ENCODE data around the gene DIABLO. TPM values are rescaled to one million over a fixed set of nuclear protein-coding genes. Genes with fewer than 3 reads are reported as not detected.
A peak's percentile ranks its signal among the peaks of the same experiment; 100 is the strongest.

Gene DIABLO
- total RNA-seq, 1 donor from 2014 or later: 87.6 TPM

DNA sequence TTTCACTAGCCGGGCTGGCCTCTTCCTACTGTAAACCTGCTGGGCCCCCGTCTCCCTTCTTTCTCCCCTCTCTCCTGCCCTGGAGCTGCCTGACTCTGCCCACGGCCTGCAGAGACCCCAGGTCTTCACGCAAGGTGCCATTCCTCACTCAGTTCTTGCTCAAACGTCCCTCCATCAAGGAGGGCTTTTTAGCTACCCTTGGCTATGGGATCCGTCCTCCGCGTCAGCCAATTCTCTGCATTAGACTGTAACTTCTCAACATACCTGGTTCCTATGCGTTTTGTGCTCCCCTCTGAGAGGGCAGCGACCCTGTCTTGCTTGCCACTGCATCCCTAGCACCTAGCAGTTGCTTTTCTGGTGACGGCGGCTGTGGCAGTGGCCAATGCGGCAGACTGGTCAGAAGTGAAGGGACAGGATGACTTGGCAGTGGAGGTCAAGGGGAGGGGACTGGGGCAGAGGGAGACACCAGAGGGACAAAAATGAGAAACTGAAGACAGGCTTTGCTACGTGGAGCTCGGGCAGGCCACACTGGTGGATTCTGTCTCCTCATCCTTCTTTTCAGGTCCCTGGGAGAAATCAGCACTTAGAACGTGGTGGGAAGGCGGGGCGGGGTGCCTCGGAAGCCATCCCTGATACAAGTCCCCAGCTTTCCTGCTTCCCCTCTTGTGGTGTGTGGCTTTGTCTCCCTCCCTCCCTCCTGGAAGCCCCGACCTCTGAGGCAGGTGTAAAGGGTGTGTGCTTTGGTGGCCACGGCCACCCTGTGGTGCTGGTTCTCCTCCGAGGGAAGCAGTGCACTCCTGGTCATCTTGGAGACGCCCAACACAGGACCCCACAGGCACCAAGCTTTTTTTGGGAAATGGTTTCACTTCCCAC lies 20.6 kb downstream of the DIABLO start:
- H3K4me2 ChIP-seq (ENCODE audit: low read length): no peak overlapping the region

DNA sequence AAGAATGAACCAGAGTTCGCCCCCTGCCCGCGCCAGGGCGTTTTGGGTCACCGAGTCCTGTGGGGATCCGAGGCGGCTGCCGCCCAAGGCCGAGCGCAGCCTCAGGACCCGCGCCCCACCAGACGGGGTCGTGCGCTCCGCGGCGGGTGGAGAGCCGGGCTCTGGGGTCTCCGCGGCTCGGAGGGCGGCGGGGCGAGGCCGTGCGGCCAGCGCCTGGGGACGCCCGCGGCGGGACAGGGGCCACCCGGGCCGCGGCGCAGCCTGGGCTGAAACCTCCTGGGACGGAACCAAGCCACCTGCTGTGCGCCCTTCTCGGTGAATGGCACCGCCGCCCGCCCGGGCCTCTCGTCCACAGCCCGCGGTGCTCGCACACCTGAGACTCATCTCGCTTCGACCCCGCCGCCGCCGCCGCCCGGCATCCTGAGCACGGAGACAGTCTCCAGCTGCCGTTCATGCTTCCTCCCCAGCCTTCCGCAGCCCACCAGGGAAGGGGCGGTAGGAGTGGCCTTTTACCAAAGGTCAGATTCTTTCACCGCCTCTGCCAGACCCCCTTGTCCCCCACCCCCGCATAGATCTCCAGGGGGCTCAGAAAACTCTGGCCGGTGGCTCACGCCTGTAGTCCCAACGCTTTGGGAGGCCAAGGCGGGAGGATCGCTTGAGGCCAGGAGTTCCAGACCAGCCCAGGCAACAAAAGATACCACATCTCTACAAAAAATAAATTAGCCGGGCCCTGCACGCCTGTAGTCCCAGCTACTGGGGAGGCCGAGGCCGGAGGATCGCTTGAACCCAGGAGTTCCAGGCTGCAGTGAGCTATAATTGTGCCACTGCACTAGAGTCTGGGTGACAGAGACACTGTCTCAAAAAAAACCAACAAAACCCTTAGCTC lies 21.4 kb downstream of the DIABLO start:
- peaks cover 4% of the 10 kb centered on the region for H3K9me3 Mint-ChIP-seq (ENCODE audit: unreplicated experiment)
- Histone ChIP-seq H2AFZ (ENCODE audit: low read depth, low read length) (peak overlapping the region; percentile 75), H3K36me3 (ENCODE audit: insufficient read depth, low read length) (peaks cover 15% of the 10 kb centered on the region), H3K27me3 (ENCODE audit: insufficient read depth, low read length) (peaks cover 22% of the 10 kb centered on the region), H4K20me1 (ENCODE audit: insufficient read depth, low read length) (peaks cover 37% of the 10 kb centered on the region), H3K9me3 (ENCODE audit: insufficient read depth, low read depth, low read length) (no peaks in the 10 kb centered on the region), H3K27ac (ENCODE audit: low read depth, low read length) (no peak overlapping the region), H3K79me2 (ENCODE audit: insufficient read depth, low read length) (no peaks in the 10 kb centered on the region), H3K4me2 (ENCODE audit: low read length) (peak overlapping the region; percentile 95), H3K9ac (ENCODE audit: low read length) (no peak overlapping the region), H3K4me3 (ENCODE audit: insufficient read depth, low read depth, low read length) (peak overlapping the region; percentile 42), H3K4me1 (ENCODE audit: insufficient read depth, low read length) (peaks cover 6% of the 10 kb centered on the region)
- H3K27me3 Mint-ChIP-seq (ENCODE audit: low read depth, unreplicated experiment): peaks cover 23% of the 10 kb centered on the region
- TF ChIP-seq, protein P1, sequence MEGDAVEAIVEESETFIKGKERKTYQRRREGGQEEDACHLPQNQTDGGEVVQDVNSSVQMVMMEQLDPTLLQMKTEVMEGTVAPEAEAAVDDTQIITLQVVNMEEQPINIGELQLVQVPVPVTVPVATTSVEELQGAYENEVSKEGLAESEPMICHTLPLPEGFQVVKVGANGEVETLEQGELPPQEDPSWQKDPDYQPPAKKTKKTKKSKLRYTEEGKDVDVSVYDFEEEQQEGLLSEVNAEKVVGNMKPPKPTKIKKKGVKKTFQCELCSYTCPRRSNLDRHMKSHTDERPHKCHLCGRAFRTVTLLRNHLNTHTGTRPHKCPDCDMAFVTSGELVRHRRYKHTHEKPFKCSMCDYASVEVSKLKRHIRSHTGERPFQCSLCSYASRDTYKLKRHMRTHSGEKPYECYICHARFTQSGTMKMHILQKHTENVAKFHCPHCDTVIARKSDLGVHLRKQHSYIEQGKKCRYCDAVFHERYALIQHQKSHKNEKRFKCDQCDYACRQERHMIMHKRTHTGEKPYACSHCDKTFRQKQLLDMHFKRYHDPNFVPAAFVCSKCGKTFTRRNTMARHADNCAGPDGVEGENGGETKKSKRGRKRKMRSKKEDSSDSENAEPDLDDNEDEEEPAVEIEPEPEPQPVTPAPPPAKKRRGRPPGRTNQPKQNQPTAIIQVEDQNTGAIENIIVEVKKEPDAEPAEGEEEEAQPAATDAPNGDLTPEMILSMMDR (IDR thresholded peaks at IDR 0.05; ENCODE audit: insufficient read depth, low read depth, low read length): no peak
- peak; percentile 99 for TF ChIP-seq EZH2 (IDR thresholded peaks at IDR 0.05; ENCODE audit: insufficient read depth, low read length)
- H3K4me3 Mint-ChIP-seq (ENCODE audit: unreplicated experiment): peak overlapping the region; percentile 78
- H3K36me3 Mint-ChIP-seq (ENCODE audit: low read depth, unreplicated experiment): peaks cover 8% of the 10 kb centered on the region
- DNase-seq (ENCODE audit: low read depth) (no peak), FAIRE-seq (no peak)
- peak overlapping the region; percentile 53 for H3K27ac Mint-ChIP-seq (ENCODE audit: unreplicated experiment)
- H3K4me1 Mint-ChIP-seq (ENCODE audit: low read depth, unreplicated experiment): no peaks in the 10 kb centered on the region

More for the DNA sequence above, 20.6 kb downstream of the DIABLO start:
- no peak for TF ChIP-seq EZH2 (IDR thresholded peaks at IDR 0.05; ENCODE audit: insufficient read depth, low read length)
- TF ChIP-seq, protein P1 (IDR thresholded peaks at IDR 0.05; ENCODE audit: insufficient read depth, low read depth, low read length): no peak
- peaks cover 19% of the 10 kb centered on the region for H3K36me3 ChIP-seq (ENCODE audit: insufficient read depth, low read length)
- H3K9me3 Mint-ChIP-seq (ENCODE audit: unreplicated experiment): peaks cover 2% of the 10 kb centered on the region
- peaks cover 20% of the 10 kb centered on the region for H3K27me3 ChIP-seq (ENCODE audit: insufficient read depth, low read length)
- H4K20me1 ChIP-seq (ENCODE audit: insufficient read depth, low read length): peaks cover 39% of the 10 kb centered on the region
- no peaks in the 10 kb centered on the region for H3K9me3 ChIP-seq (ENCODE audit: insufficient read depth, low read depth, low read length)
- DNase-seq (ENCODE audit: low read depth) (no peak), FAIRE-seq (no peak)
- H3K27ac ChIP-seq (ENCODE audit: low read depth, low read length): no peak overlapping the region
- no peaks in the 10 kb centered on the region for H3K4me1 Mint-ChIP-seq (ENCODE audit: low read depth, unreplicated experiment)
- H3K4me1 ChIP-seq (ENCODE audit: insufficient read depth, low read length): peaks cover 6% of the 10 kb centered on the region
- H3K27ac Mint-ChIP-seq (ENCODE audit: unreplicated experiment): no peak overlapping the region
- peaks cover 10% of the 10 kb centered on the region for H3K36me3 Mint-ChIP-seq (ENCODE audit: low read depth, unreplicated experiment)
- no peak overlapping the region for H2AFZ ChIP-seq (ENCODE audit: low read depth, low read length)
- H3K79me2 ChIP-seq (ENCODE audit: insufficient read depth, low read length): no peaks in the 10 kb centered on the region
- peak overlapping the region; percentile 78 for H3K4me3 Mint-ChIP-seq (ENCODE audit: unreplicated experiment)
- no peak overlapping the region for H3K4me3 ChIP-seq (ENCODE audit: insufficient read depth, low read depth, low read length)
- peaks cover 18% of the 10 kb centered on the region for H3K27me3 Mint-ChIP-seq (ENCODE audit: low read depth, unreplicated experiment)
- no peak overlapping the region for H3K9ac ChIP-seq (ENCODE audit: low read length)

All from astrocyte (in vitro differentiated cells and primary cell).